H4 (cell line): ENCODE measurements around the gene HOXA1. TPM values are rescaled to one million over a fixed set of nuclear protein-coding genes. Genes with fewer than 3 reads are reported as not detected.
A peak's percentile ranks its signal among the peaks of the same experiment; 100 is the strongest.

Source experiments
- DNase-seq: peaks from one replicate; pipeline ENCODE4 v3.0.0-alpha.2; 2015; ENCODE audit warnings: low spot score
- total RNA-seq: library from RNA; depleted of rRNA; stranded (reverse); fragments of >200 nt; shearing (Covaris generic); gene quantifications from 2 replicates; pipeline ENCODE4 v1.2.3, GENCODE V29; 2014

Gene HOXA1
- total RNA-seq, 1 experiment from 2014 or later, result 3.0 TPM

DNA sequence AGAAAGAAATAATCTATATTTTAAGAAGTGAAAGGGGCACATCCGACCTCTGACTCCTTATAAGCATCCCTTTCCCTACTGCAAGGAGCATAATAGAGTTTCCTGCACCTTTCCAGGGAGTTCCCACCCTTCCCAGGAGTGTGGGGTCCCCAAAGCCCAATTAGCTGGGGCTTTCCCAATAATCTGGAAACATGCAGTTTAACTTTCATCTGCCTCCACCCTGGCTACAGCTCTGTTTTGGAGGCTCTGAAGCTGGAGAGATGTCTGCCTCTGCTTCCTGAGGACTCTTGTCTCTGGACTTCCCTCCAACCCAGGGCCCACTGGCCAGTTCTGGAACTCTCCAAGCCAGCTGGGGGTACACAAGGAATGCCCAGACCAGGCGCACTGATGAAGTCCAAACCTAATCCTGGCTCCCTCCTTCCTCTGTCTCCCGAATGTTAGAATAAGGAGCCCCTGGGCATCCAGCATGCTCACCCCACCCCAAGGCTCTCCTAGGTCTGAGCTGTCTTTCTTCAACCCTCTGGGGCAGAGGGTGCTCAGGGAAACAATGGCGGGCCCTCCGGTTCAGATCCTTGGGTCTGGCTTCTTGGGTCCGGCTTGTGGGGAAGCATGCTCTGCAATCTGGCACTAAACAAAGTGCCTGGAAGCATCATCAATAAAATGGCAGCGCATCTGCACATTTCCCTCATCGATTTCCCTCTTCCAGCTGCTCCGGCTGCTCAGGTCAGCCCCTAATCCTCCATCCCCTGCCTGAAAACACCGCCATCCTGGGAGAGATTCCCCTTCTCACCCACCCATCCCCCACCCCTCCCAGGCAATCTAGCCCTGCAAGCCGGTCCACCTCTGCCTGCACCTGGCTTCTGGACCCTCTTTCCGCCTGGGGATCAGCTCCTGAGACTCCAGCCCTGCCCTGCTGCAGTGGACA, 21.4 kb upstream of the HOXA1 start:
- DNase-seq, result no peak

DNA sequence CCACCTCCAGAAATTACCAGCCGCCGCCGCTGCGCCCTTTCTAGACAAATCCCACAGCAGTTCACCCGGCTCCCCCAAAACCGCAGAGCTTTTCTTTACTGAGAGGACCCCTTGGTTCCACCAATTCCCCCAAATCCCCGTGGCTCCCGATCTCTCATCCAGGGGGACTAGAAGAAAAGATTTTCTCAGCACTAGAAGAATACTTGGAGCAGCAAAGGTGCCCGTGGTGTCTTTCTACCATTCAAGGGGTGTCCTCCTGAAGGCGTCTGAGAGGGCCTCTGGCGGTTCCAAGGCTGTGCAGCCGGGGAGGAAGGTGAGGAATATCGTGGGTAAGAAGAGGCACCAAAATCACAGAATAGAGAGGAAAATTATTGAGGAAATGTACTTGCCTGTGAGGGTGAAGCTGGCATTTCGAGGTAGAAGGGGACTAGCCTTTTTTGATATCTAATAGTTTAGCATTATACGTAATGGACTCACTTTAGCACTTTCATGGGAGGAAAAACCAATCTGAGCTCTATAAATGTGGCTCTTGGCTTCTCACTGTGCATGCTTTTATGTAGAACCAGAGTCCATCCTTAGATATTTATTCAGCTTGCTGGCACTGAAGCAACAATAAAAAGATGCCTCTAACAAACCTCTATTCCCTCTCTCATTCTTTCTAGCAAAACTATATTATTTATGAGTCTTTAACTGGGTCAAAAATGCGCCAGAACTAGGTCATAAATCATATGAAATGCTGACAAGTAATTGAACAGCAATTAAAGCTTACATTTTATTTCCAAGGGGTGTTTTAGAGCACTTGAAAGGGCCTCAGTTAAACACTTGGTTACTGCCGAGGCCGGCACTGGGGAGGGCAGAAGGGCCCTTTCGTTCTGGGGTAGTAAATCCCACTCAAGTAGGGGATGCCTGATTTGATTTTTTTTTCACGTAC, 20.5 kb upstream of the HOXA1 start:
- no peak for DNase-seq

DNA sequence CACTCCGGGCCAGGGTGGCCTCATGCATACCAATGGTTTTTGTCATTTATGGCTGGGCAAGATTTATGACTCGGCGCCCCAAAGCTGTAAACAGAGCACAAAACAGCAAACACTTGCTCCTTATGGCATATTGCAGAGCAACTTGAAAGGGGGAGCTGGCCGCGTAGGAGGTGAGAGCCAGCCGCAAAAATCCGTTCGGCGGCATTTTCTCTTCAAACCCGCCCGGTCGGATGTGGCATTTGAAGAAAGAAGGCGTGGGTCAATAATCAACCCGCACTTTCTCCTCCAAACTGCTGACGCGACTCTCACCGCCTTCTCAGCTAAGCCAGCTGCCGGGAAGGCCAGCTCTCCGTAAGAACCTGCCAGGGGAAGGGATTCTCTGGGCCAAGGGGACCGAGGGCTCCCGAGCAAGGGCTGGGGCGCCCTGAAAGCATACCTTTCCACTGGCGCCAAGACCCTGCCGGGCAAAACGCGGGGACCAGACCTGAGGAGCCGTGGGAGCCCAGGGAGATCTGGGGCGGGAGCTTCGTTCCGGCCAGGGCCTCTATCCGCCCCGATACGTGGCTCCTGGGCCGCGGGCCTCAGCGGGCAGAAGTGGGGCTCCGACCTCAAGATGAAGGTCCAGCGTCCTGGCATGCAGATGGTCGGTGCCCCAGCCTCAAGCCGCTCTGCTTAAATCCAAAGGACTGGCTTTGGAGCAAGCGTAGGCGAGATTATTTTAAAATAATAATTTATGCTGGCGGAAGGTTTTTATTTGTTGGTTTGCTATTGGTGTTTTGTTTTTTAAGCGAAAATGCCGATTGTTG, 19.6 kb upstream of the HOXA1 start:
- DNase-seq, result peak; percentile 97

DNA sequence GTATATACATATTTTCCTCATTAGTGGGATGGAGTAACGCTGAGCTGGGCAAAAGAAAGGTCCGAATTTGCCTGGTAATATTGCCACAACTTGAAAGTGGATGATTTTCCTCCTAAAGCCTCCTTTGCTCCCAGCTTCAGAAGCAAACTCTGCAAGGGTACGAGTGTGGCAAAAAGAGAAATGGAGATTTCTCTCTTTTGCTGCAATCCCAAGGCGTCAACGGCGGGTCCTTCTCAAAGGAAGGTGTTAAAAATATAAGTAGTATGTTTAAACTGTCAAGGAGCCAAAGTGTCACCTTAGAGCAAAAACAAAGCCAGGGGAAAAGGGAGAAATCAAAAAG, 19.1 kb upstream of the HOXA1 start:
- no peak for DNase-seq

DNA sequence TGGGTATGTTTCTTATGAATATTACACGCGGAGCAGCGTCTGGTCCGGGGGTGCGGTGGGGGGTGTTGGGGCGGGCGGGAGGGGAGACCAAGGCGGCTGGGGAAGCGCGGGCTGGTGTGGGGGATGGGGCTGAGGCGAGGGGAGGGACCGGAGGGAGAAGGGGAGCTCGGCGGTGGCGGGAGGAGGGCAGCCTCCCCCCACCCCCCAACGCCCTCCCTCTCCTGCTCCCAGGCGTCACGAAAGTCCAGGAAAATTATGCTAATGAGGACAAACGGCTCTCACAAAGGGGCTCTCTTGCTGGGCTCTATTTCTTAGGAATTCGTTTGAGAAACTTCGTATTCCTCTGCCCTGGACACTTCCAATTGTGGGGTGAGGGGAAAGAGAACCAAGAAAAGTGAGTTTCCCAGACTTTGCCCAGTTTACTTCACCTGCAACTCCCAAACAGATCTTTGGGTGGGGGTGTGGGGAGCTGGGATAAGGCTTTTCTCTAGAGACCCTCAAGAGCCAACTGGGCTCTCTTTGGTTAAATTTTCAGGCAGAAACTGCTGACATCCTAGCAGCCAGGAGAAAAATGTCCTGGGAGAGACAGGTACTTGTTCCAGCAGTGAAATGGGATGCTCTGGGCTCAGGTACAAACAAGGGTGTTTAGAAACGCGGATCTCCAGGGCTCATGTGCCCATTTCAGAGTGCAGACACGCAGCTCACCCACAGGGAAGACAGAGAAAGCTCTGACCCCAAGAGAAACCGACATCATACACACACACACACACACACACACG, 18.4 kb upstream of the HOXA1 start:
- peak; percentile 81 for DNase-seq

DNA sequence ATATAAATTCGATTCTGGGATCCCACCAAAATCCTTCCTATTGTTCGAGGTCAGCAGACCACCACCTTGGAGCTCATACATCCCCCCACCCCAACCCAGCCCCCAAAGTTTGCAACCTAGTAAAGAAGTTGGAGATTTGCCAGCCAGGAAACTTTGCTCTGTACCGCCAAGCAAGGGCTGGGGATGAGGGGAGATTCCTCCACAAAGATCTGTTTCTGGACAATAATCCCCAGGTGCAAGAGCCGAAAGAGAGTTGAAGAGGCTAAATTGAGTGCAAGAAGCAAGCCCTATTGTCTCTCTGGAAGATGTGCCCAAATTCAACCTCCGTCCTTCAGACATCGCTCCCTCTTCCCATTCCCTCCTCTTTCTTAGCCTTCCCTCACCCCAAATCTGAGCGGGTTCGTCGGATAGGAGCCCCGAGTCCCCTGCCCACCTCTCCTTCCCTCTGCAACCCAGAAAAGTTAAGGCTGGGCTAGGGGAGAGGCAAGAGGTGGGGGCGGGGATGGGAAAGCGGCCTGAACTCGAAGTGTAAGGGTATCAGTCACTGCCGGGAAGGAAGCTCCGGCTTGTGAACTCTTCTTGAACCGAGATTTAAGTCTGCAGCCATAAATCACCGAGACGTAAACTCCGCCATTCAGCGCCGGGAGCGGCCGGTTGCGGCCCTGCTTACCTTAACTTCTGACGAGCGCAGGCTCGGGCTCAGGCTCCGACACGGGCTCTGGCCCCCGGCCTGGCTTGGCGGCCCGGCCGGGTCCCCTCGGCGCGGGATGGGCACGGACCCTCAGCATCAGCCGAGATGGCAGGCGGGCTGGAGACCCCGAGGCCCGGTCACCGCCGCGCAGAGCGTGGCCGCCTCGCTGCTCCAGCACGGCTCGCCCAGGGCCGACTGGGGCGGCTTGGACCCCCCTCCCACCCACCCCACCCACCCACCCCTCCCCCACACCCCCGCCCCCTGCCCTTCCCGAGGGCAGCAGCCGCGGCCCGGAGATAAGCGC, 17.5 kb upstream of the HOXA1 start:
- DNase-seq, result peak; percentile 94

DNA sequence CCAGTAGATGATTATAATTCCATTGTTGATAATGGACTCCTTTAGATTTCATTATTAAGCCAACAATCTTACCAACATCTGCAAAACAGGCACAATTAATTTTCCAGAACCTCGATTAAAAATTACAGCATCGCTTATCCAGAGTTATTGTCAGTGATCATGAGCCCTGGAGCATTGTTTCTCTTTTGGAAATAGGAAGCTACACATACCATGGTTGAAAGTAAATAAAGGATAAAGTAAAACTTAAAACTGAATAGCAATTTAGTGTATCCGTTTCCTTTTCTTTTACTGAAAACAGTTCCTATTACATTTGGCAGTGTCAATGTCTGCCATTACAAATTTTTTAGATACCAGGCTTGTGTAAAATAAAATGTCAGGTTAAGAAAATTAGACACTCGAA, 16.6 kb upstream of the HOXA1 start:
- no peak for DNase-seq

DNA sequence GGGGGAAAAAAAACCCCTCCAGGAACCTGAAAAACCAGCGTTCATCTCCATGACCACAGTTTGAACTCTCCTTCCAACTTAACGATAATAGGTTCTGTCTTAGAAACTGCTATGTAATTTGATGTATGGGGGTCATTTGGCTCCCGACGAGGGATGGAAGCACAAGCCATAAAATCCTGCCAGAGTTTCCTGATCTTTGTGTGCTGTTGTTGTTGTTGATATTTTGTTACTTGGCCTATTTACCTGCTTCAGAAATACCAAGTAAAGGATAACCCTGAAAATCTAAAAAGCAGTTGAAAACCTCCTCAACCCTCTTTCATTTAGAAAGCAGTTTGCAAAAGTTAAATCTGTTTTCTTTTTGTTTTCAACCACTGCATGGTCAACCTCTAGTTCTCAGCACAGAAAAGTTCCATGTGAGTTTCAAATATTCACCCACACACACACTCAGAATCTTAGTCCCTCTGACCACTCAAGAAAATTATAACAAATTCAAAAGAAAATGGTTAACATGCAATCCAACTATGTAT, 16.0 kb upstream of the HOXA1 start:
- DNase-seq, result no peak

DNA sequence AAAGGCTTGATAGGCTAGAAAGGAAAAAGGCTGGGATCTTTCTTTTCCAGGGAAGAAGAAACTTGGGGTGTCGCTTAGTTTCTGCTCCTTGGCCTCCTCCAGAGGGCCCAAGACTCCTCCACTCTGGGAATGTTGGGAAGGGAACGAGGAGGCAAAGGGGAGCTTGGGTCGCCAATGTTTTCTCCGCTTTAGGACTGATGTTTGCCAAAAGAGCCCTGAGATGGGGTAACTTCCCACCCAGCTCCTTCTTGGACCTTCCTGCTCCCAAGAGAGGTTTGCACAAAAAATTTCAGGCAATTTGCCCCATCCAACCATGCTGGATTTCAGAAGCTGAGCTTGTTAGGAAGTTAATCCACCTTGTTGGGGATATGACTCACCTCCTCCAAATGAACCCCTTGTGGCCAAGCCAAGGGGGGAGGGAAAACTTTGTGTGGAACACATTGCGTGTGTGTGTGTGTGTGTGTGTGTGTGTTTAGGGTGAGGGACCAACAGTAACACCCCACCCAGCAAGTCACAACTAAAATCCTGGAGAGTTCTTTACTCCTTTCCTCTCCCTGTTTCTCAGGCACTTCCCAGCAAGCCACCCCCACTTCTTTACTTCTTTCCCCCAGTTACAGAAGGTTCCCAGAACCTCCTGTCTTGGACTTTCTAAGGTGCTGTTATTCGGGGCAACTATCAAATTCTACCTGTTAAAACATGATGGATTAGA, 15.4 kb upstream of the HOXA1 start:
- DNase-seq, result peak; percentile 96

DNA sequence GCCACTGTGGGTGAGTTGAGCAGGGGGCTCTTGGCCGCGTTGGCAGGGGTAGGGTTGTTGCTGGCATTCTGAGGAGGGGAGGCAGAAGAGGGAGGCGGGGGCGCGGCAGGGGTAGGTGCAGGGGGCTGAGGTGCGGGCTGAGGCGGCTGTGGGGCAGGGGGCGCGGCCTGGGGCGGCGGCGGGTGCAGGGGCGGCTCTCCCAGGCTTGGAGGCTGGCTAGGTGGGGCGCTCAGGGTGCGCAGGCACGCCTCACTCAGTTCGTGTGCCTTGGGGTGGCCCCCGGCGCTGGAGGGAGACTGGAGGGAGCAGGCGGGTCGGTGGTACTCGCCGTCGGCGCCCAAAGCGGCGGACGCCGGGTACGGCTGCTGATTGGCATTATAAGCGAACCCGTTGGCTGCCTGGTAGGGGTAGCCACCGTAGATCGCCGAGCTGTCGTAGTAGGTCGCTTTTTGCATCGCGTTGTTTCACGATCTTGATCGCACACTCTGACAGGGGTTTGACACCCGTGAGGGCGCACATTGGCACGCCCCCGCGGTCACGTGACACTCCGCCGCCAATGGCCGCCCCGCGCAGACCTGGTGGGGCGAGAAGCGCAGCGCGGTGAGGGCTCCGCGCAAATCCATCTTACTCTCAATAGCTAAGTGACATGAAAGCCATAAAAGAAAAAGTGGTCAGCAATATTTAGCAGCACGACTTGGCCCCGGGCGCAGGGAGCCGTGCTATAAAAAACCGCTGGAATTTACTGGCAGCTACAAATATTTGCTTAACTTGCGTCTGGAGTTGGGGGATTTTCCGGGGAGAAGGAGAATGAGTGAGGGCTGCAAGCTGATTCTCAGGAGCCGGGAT, 14.6 kb upstream of the HOXA1 start:
- peak; percentile 96 for DNase-seq

DNA sequence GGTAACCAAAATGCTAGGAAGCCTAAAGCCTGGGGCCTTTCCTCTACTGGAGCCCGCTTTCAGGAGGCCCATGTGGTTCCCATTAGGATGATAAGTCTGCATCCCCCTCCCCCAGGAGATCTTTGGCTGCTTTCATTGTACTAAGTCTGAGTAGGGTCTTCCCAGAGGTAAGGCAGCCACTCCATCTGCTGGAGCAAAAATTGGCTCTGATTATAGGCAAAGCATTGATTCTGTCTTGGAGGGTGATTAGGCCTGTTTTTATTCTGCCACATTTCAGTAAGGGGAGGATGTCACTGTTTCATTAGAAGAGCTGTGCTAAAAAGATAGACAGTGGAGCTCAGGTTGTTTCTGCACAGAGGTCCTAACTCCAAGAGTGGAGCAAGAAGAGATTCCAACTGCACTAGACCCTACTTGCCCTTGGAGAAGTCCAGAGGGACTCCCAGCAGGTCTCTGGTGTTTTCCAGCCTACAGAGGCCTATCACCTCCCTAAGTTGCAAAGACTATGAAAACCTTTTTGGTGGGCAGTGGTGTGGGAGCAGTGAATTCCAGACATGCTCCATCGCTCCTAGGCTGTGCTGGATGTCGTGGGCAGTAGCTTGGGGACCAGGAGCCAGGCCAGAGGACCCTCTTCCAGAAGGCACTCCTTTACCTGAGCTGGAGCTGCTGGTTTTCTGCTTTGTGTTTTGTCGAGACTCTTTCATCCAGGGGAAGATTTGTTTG, 13.8 kb upstream of the HOXA1 start:
- no peak for DNase-seq

DNA sequence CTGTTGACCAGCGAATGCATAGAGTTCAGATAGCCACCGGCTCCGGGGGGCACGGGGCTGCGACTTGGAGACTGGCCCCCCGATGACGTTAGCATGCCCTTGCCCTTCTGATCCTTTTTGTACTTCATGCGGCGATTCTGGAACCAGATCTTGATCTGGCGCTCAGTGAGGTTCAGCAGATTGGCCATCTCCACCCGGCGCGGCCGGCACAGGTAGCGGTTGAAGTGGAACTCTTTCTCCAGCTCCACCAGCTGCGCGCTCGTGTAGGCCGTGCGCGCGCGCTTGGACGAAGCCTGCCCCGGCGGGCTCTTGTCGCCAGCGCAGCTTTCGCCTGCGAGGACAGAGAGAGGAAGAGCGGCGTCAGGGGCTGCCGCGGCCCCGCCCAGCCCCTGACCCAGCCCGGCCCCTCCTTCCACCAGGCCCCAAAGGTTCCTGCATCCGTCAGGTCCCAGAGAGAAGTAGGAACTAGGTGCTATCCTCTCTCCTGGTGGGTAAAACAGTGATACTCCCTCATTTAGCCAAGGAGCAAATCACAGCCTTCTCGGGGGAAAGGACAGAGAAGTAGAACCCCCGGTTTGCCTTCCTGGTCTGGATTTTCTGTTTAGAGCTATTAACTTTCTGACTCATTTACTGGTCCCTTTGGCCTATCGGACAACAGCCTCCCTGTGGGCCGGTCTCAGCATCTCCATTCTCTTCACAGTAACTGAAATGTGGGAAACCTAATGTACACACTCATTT, 12.8 kb upstream of the HOXA1 start:
- DNase-seq, result no peak

DNA sequence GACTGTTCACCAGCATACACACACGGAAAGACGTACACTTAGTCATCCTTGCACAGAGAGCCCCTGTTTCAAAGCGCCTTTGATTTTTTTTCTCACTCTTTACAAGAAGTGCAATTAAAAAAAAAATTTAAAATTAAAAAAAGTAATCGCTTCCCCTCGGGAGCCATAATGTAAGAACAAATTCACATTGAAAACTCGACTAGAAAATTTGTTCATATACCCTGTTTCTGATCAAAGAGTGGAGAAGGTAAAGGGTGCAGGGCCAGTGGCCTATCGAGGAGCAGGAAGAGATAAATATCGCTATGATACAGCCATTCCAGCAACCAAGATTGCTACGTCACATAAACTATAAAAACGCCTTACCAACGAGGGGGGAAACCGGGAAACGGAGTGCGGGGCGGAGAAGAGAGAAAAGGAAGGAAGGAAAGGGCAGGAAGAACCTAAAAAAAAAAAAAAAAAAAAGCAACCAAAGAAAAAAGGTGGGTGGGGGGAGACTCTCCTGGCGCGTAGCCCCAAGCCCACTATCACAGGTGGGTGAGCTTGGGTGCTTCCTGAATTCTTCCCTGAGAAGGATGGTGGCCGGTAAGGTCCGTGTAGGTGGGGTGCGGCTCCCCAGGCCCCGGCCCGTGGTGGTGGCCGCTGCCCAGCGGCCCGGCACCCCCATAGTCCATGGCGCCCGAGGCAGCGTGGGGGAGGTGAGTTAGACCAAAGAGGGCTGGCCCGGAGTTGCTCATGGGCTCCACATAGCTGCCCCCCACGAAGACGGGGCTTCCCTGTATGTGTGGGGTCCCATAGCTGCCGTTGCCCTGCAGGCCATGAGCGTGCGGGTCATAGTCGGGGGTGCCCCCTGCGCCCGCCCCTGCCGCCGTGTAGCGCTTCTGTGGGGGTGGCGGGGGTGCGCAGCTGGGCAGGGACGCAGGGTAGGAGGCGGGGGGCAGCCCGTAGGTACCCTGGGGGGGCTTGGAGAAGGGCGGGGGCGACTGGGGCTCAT, 11.9 kb upstream of the HOXA1 start:
- DNase-seq, result no peak

DNA sequence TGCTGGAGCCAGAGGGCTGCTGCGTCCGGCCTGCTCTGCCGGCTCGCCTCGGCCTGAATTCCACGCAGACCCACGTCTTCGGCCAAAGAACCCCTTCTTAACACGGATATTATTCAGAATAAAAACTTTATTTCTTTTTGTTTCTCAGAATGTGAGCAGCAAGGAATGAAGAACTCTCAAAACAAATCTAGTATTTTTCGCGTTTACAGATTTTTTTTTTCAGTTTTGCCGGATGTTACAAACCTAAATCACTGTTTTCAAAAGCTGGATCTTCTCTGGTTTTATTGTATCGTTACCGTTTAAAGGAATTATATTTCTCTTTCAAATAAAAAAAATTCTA, 11.1 kb upstream of the HOXA1 start:
- DNase-seq, result no peak

DNA sequence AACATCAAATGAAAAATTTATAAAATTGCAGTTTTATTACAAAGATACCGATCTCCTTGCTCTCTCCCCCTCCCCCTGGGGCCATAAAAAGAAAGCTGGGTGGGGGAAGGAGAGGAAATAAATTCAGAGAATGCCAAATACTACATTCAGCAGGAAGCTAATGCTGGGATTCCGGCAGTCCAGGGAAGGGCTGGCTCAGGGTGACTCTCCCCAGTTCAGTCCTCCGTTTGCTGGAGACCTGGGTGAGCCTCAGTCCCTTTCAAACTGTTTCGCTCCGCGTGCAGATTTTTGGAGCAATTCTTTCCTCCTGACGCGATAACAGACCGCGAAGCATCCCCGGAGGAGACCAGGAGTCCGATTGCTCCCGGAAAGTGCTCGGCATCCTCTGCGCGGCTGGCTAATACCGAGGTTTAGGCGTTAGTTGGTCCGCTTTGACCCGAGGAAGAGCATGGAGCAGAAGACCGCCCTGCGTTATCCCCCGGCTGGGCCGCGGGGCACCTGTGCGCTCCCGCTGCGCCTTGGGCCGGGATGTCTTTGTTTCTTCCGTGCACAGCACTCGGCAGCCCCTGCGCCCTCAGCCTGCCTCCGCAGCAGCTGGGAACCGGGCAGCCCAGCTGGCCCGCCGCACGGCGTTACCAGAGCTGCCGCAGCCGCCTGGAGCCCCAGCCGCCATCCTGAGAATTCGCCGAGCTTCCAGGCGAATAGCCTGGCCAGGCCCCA, 10.5 kb upstream of the HOXA1 start:
- no peak for DNase-seq
